Suprapubic skin (tissue), 4 donors: ENCODE results near the gene LAMP1.

Experiments used
- POLR2A ChIP-seq, 2 donors: fragments of 450-650 bp; IDR thresholded peaks; one replicate each; pipeline ENCODE4 v1.6.1; 2017; ENCODE audit warnings: antibody characterized with exemption in 2 of 2, mild to moderate bottlenecking in 2 of 2, moderate library complexity in 2 of 2
- POLR2AphosphoS5 ChIP-seq, 3 donors: sonication (generic); formaldehyde crosslinking; IDR thresholded peaks; one replicate each; pipeline ENCODE4 v1.6.1; 2017; ENCODE audit warnings: antibody characterized with exemption in 3 of 3
- TF ChIP-seq, protein P1 (sequence below), 2 donors: fragments of 200-600 bp in 1 of 2; fragments of 450-650 bp in 1 of 2; sonication (generic) in 1 of 2; IDR thresholded peaks; one replicate each; pipeline ENCODE4 v1.5.1; 2016 to 2019; ENCODE audit warnings: antibody characterized with exemption in 2 of 2, mild to moderate bottlenecking in 1 of 2, moderate library complexity in 1 of 2

DNA sequence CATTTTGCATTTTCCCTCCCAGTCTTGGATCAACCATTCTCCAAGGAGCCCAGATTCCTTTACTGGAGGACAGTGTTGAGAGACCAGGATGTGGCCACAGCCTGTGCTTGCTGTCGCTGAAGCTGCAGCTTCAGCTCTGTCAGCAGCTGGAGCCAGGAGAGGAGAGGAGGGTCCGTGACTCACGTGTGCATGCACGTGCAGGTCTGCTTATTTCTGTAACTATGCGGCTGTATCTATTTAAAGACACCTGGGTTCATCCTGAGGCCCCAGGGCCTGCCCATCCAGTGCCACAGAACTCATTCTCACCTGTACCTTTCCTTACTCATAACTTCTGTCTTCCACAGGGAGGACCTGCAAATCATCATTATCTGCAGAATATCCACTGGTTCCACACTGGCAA lies 8.2 kb upstream of the LAMP1 start:
- TF ChIP-seq, protein P1, sequence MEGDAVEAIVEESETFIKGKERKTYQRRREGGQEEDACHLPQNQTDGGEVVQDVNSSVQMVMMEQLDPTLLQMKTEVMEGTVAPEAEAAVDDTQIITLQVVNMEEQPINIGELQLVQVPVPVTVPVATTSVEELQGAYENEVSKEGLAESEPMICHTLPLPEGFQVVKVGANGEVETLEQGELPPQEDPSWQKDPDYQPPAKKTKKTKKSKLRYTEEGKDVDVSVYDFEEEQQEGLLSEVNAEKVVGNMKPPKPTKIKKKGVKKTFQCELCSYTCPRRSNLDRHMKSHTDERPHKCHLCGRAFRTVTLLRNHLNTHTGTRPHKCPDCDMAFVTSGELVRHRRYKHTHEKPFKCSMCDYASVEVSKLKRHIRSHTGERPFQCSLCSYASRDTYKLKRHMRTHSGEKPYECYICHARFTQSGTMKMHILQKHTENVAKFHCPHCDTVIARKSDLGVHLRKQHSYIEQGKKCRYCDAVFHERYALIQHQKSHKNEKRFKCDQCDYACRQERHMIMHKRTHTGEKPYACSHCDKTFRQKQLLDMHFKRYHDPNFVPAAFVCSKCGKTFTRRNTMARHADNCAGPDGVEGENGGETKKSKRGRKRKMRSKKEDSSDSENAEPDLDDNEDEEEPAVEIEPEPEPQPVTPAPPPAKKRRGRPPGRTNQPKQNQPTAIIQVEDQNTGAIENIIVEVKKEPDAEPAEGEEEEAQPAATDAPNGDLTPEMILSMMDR (IDR thresholded peaks at IDR 0.05): no peak
- TF ChIP-seq POLR2A (IDR thresholded peaks at IDR 0.05) (no peak), POLR2AphosphoS5 (IDR thresholded peaks at IDR 0.05) (no peak)
